Activated naive CD8-positive, alpha-beta T cell treated with anti-CD3 and anti-CD28 coated beads, Interleukin-2, amount 50 U/mL, for 24 hours (primary cell): Measurements from ENCODE around the gene FAM83B.

Source experiments
- ATAC-seq: fragments of 150-1000 bp; cut with Tn5 transposase; one replicate; pipeline ENCODE4 v1.10.0; 2021
- DNase-seq: peaks from one replicate; pipeline ENCODE4 v3.0.0; 2021
- H3K27ac Mint-ChIP-seq: one replicate; pipeline ENCODE4 v1.8.0; 2021; ENCODE audit warnings: mild to moderate bottlenecking, mixed read lengths
- H3K27me3 Mint-ChIP-seq: one replicate; pipeline ENCODE4 v1.8.0; 2021; ENCODE audit warnings: mixed read lengths
- H3K36me3 Mint-ChIP-seq: one replicate; pipeline ENCODE4 v1.8.0; 2021; ENCODE audit warnings: low read depth, mixed read lengths
- H3K4me1 Mint-ChIP-seq: one replicate; pipeline ENCODE4 v1.8.0; 2021; ENCODE audit warnings: mixed read lengths
- H3K4me3 Mint-ChIP-seq: one replicate; pipeline ENCODE4 v1.8.0; 2021; ENCODE audit warnings: mild to moderate bottlenecking, moderate library complexity, mixed read lengths
- H3K9me3 Mint-ChIP-seq: one replicate; pipeline ENCODE4 v1.8.0; 2021; ENCODE audit warnings: mixed read lengths

The FAM83B gene

GRCh38 chr6:54899986-54900385, 53.4 kb downstream of the FAM83B start:
- DNase-seq (no peak), ATAC-seq (no peak)
- Mint-ChIP-seq H3K27me3 (no peaks in the 10 kb centered on the region), H3K4me3 (no peak overlapping the region), H3K9me3 (no peaks in the 10 kb centered on the region), H3K27ac (no peak overlapping the region), H3K36me3 (no peaks in the 10 kb centered on the region), H3K4me1 (no peaks in the 10 kb centered on the region)

- H3K36me3 Mint-ChIP-seq, result no peaks in the 10 kb centered on the region
- no peak overlapping the region for H3K4me3 Mint-ChIP-seq
- DNase-seq, result no peak
- no peaks in the 10 kb centered on the region for H3K27me3 Mint-ChIP-seq
- H3K27ac Mint-ChIP-seq, result no peak overlapping the region
- no peaks in the 10 kb centered on the region for H3K9me3 Mint-ChIP-seq
- no peak for ATAC-seq
- no peaks in the 10 kb centered on the region for H3K4me1 Mint-ChIP-seq
These were observed 54.1 kb downstream of the FAM83B start for GRCh38 chr6:54900666-54901065.

GRCh38 chr6:54903884-54904283, 57.3 kb downstream of the FAM83B start:
- H3K36me3 Mint-ChIP-seq, result no peaks in the 10 kb centered on the region
- no peak for ATAC-seq
- H3K4me1 Mint-ChIP-seq, result no peaks in the 10 kb centered on the region
- no peak overlapping the region for H3K27ac Mint-ChIP-seq
- H3K4me3 Mint-ChIP-seq, result no peak overlapping the region
- no peaks in the 10 kb centered on the region for H3K9me3 Mint-ChIP-seq
- DNase-seq, result no peak
- H3K27me3 Mint-ChIP-seq, result no peaks in the 10 kb centered on the region

GRCh38 chr6:54907355-54907754, 60.8 kb downstream of the FAM83B start:
- no peaks in the 10 kb centered on the region for H3K9me3 Mint-ChIP-seq

GRCh38 chr6:54909184-54909583, 62.6 kb downstream of the FAM83B start:
- no peak overlapping the region for H3K27ac Mint-ChIP-seq
- DNase-seq, result no peak
- H3K4me1 Mint-ChIP-seq, result no peaks in the 10 kb centered on the region
- H3K9me3 Mint-ChIP-seq, result no peaks in the 10 kb centered on the region
- no peaks in the 10 kb centered on the region for H3K27me3 Mint-ChIP-seq
- ATAC-seq, result no peak
- H3K36me3 Mint-ChIP-seq, result no peaks in the 10 kb centered on the region
- no peak overlapping the region for H3K4me3 Mint-ChIP-seq

More at GRCh38 chr6:54907355-54907754, 60.8 kb downstream of the FAM83B start:
- ATAC-seq, result no peak
- no peak for DNase-seq
- no peak overlapping the region for H3K4me3 Mint-ChIP-seq
- H3K27me3 Mint-ChIP-seq, result no peaks in the 10 kb centered on the region
- H3K27ac Mint-ChIP-seq, result no peak overlapping the region
- H3K4me1 Mint-ChIP-seq, result no peaks in the 10 kb centered on the region
- H3K36me3 Mint-ChIP-seq, result no peaks in the 10 kb centered on the region

GRCh38 chr6:54910431-54910884, 63.9 kb downstream of the FAM83B start:
- Mint-ChIP-seq H3K27ac (no peak overlapping the region), H3K4me1 (no peaks in the 10 kb centered on the region), H3K9me3 (no peaks in the 10 kb centered on the region), H3K36me3 (no peaks in the 10 kb centered on the region), H3K27me3 (no peaks in the 10 kb centered on the region), H3K4me3 (no peak overlapping the region)
- ATAC-seq, result no peak
- DNase-seq, result no peak

GRCh38 chr6:54910921-54911320, 64.3 kb downstream of the FAM83B start:
- ATAC-seq (no peak), DNase-seq (no peak)
- no peak overlapping the region for H3K4me3 Mint-ChIP-seq
- no peaks in the 10 kb centered on the region for H3K36me3 Mint-ChIP-seq
- H3K4me1 Mint-ChIP-seq, result no peaks in the 10 kb centered on the region
- H3K27ac Mint-ChIP-seq, result no peak overlapping the region
- H3K9me3 Mint-ChIP-seq, result no peaks in the 10 kb centered on the region
- no peaks in the 10 kb centered on the region for H3K27me3 Mint-ChIP-seq

GRCh38 chr6:54913211-54913610, 66.6 kb downstream of the FAM83B start:
- ATAC-seq (no peak), DNase-seq (no peak)
- Mint-ChIP-seq H3K4me1 (no peaks in the 10 kb centered on the region), H3K36me3 (no peaks in the 10 kb centered on the region), H3K9me3 (no peaks in the 10 kb centered on the region), H3K27me3 (no peaks in the 10 kb centered on the region), H3K27ac (no peak overlapping the region), H3K4me3 (no peak overlapping the region)

- Mint-ChIP-seq H3K4me3 (no peak overlapping the region), H3K4me1 (no peaks in the 10 kb centered on the region), H3K27ac (no peak overlapping the region), H3K36me3 (no peaks in the 10 kb centered on the region), H3K9me3 (peaks cover 7% of the 10 kb centered on the region), H3K27me3 (no peaks in the 10 kb centered on the region)
- DNase-seq (no peak), ATAC-seq (no peak)
These were observed 70.3 kb downstream of the FAM83B start for GRCh38 chr6:54916858-54917257.

- Mint-ChIP-seq H3K36me3 (no peaks in the 10 kb centered on the region), H3K4me1 (no peaks in the 10 kb centered on the region), H3K4me3 (no peak overlapping the region), H3K27ac (no peak overlapping the region), H3K9me3 (peaks cover 7% of the 10 kb centered on the region), H3K27me3 (no peaks in the 10 kb centered on the region)
- no peak for ATAC-seq
- DNase-seq, result no peak
These were observed 74.1 kb downstream of the FAM83B start for GRCh38 chr6:54920628-54921027.

- no peak for ATAC-seq
- no peaks in the 10 kb centered on the region for H3K4me1 Mint-ChIP-seq
These were observed 75.3 kb downstream of the FAM83B start for GRCh38 chr6:54921891-54922290.

GRCh38 chr6:54929245-54929909, 82.8 kb downstream of the FAM83B start:
- Mint-ChIP-seq H3K36me3 (no peaks in the 10 kb centered on the region), H3K4me1 (no peaks in the 10 kb centered on the region), H3K27ac (no peak overlapping the region), H3K27me3 (no peaks in the 10 kb centered on the region), H3K4me3 (no peak overlapping the region), H3K9me3 (peaks cover 31% of the 10 kb centered on the region)
- no peak for ATAC-seq
- no peak for DNase-seq

More at GRCh38 chr6:54921891-54922290, 75.3 kb downstream of the FAM83B start:
- Mint-ChIP-seq H3K4me3 (no peak overlapping the region), H3K27me3 (no peaks in the 10 kb centered on the region), H3K36me3 (no peaks in the 10 kb centered on the region), H3K27ac (no peak overlapping the region), H3K9me3 (peaks cover 7% of the 10 kb centered on the region)
- DNase-seq, result no peak

GRCh38 chr6:54932622-54933021, 86.1 kb downstream of the FAM83B start:
- H3K27ac Mint-ChIP-seq, result no peak overlapping the region
- no peaks in the 10 kb centered on the region for H3K36me3 Mint-ChIP-seq
- H3K4me3 Mint-ChIP-seq, result no peak overlapping the region
- no peaks in the 10 kb centered on the region for H3K27me3 Mint-ChIP-seq
- H3K4me1 Mint-ChIP-seq, result no peaks in the 10 kb centered on the region
- ATAC-seq (no peak), DNase-seq (no peak)
- peaks cover 31% of the 10 kb centered on the region for H3K9me3 Mint-ChIP-seq

GRCh38 chr6:54935739-54936138, 89.2 kb downstream of the FAM83B start:
- H3K36me3 Mint-ChIP-seq, result no peaks in the 10 kb centered on the region
- ATAC-seq (no peak), DNase-seq (no peak)
- H3K9me3 Mint-ChIP-seq, result peaks cover 25% of the 10 kb centered on the region
- no peaks in the 10 kb centered on the region for H3K4me1 Mint-ChIP-seq
- H3K27ac Mint-ChIP-seq, result no peak overlapping the region
- H3K27me3 Mint-ChIP-seq, result no peaks in the 10 kb centered on the region
- no peak overlapping the region for H3K4me3 Mint-ChIP-seq

GRCh38 chr6:54937371-54937770, 90.8 kb downstream of the FAM83B start:
- ATAC-seq, result no peak
- no peaks in the 10 kb centered on the region for H3K36me3 Mint-ChIP-seq

GRCh38 chr6:54957698-54958097, 111.1 kb downstream of the FAM83B start:
- Mint-ChIP-seq H3K27ac (no peak overlapping the region), H3K27me3 (no peaks in the 10 kb centered on the region), H3K9me3 (no peaks in the 10 kb centered on the region), H3K4me1 (no peaks in the 10 kb centered on the region), H3K4me3 (no peak overlapping the region), H3K36me3 (no peaks in the 10 kb centered on the region)
- no peak for ATAC-seq
- no peak for DNase-seq

More at GRCh38 chr6:54937371-54937770, 90.8 kb downstream of the FAM83B start:
- H3K4me1 Mint-ChIP-seq, result no peaks in the 10 kb centered on the region
- peaks cover 18% of the 10 kb centered on the region for H3K9me3 Mint-ChIP-seq
- H3K4me3 Mint-ChIP-seq, result no peak overlapping the region
- H3K27ac Mint-ChIP-seq, result no peak overlapping the region
- no peaks in the 10 kb centered on the region for H3K27me3 Mint-ChIP-seq
- no peak for DNase-seq
